Esophagus squamous epithelium (tissue), 5 donors: ENCODE data around the gene PRM2. TPM values are rescaled to one million over a fixed set of nuclear protein-coding genes. Genes with fewer than 3 reads are reported as not detected.

Source experiments
- DNase-seq: peaks from one replicate; lab custom pipeline; 2025; lab: John Stamatoyannopoulos, UW
- H3K27ac ChIP-seq, 4 donors: fragments of 200-600 bp; sonication (generic); one replicate each; pipeline ENCODE4 v1.5.1; 2016 to 2019; ENCODE audit warnings: mild to moderate bottlenecking in 1 of 4
- H3K27me3 ChIP-seq, 4 donors: fragments of 200-600 bp; sonication (generic); 1 replicate in 3 of 4; 2 replicates in 1 of 4; pipeline versions ENCODE4 v1.5.1 to v1.6.0; 2017 to 2021; ENCODE audit warnings: antibody characterized with exemption in 1 of 4
- H3K36me3 ChIP-seq, 3 donors: fragments of 200-600 bp; sonication (generic); one replicate each; pipeline ENCODE4 v1.5.1; 2016 to 2019
- H3K4me1 ChIP-seq, 3 donors: fragments of 200-600 bp; sonication (generic); one replicate each; pipeline ENCODE4 v1.5.1; 2017 to 2019
- H3K4me3 ChIP-seq, 4 donors: fragments of 200-600 bp; sonication (generic); 1 replicate in 3 of 4; 2 replicates in 1 of 4; pipeline ENCODE4 v1.5.1; 2016 to 2019; ENCODE audit warnings: mild to moderate bottlenecking in 2 of 4, moderate library complexity in 1 of 4
- H3K9me3 ChIP-seq, 3 donors: fragments of 200-600 bp; sonication (generic); one replicate each; pipeline ENCODE4 v1.5.1; 2016 to 2019
- POLR2A ChIP-seq, 4 donors: fragments of 450-650 bp; IDR thresholded peaks; one replicate each; pipeline ENCODE4 v1.6.1; 2017; ENCODE audit warnings: antibody characterized with exemption in 4 of 4, mild to moderate bottlenecking in 4 of 4, moderate library complexity in 3 of 4
- WGBS, 2 donors: methylation state at CpG; one replicate each; pipeline ENCODE4 v1.1.5; 2018; 5-methylcytosine and 5-hydroxymethylcytosine counted together
- intact Hi-C: fragments of 100-400 bp; cut with DNase I; formaldehyde crosslinking; loops from one replicate; pipeline ENCODE4 v1.15.0; 2022
- small RNA-seq, 4 donors: library from RNA; depleted of rRNA; stranded (forward); fragments of <200 nt; gene quantifications; one replicate each; pipeline ENCODE3, GENCODE V24; 2016
- total RNA-seq, 4 donors: library from RNA; depleted of rRNA; stranded (reverse); fragments of >200 nt; gene quantifications; one replicate each; pipeline ENCODE4 v1.1.0, GENCODE V29; 2016
- TF ChIP-seq, protein P1 (sequence below), 6 experiments: fragments of 450-650 bp in 4 of 6; fragments of 200-600 bp in 2 of 6; sonication (generic) in 2 of 6; IDR thresholded peaks; one replicate each; pipeline ENCODE4 v1.5.1; 2016 to 2019; ENCODE audit warnings: antibody characterized with exemption in 6 of 6, mild to moderate bottlenecking in 4 of 6, moderate library complexity in 4 of 6
- donor health status: DM: yes; HTN: yes; CAD: no.

The PRM2 gene
- total RNA-seq, 4 donors from 2014 or later, result not detected

DNA sequence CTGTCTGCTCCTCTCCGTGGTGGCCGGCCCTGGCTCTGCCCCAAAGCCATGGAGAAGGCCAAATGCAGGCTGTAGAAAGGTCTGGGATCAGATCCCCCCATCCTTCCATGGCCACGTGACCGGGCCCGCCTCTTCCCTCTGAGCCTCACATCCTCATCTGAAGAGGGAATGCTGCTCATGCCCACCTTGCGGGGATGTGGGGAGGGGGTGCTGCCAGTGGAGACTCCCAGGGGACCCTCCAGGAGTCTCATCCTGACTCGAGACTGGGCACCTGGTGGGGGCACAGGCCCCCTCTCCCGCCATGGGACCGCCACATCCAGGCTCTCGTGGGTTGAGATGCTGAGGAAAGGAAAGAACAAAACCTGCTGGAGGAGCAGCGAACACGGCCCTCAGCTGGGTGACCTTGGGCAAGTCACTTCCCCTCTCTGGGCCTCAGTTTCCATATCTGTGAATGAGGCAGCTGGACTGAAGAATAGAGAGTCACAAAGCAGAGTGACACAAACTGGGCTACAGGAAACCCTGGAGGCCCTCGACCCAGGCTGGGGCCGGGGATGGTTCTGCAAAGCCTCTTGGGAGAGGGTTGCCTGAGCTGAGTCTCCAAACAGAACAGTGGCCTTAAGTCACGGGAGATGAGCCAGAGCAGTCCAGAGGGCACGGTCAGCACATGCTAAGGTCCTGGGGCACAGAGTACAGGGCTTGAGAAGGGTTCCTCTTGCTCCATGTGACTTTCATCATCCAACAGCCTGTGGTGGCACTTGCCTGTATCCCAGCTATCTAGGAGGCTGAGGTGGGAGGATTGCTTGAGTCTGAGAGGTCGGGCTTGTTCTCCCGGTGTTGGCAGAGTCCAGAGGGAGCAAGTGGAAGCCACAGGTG is 50.4 kb downstream of the PRM2 start:
- Histone ChIP-seq H3K27me3 (peaks cover 0 to 13% (median 0%) of the 10 kb centered on the region in 4 donors), H3K36me3 (no peaks in the 10 kb centered on the region), H3K4me3 (peak overlapping the region in 1 of 4 donors; percentile 39), H3K27ac (peak overlapping the region in 3 of 4 donors; percentile 57 to 84 (median 76)), H3K9me3 (no peaks in the 10 kb centered on the region), H3K4me1 (peaks cover 3 to 40% (median 11%) of the 10 kb centered on the region in 3 donors)
- no peak for DNase-seq
- TF ChIP-seq POLR2A (IDR thresholded peaks at IDR 0.05), result no peak
- TF ChIP-seq, protein P1, sequence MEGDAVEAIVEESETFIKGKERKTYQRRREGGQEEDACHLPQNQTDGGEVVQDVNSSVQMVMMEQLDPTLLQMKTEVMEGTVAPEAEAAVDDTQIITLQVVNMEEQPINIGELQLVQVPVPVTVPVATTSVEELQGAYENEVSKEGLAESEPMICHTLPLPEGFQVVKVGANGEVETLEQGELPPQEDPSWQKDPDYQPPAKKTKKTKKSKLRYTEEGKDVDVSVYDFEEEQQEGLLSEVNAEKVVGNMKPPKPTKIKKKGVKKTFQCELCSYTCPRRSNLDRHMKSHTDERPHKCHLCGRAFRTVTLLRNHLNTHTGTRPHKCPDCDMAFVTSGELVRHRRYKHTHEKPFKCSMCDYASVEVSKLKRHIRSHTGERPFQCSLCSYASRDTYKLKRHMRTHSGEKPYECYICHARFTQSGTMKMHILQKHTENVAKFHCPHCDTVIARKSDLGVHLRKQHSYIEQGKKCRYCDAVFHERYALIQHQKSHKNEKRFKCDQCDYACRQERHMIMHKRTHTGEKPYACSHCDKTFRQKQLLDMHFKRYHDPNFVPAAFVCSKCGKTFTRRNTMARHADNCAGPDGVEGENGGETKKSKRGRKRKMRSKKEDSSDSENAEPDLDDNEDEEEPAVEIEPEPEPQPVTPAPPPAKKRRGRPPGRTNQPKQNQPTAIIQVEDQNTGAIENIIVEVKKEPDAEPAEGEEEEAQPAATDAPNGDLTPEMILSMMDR (IDR thresholded peaks at IDR 0.05), result no peak
- 72 to 83% methylated on average over 10 to 11 of the region's 18 CpGs for WGBS, 2 donors
- intact Hi-C loops, result no loop called here

Small RNA genes within 50 kb of the gene (small RNA-seq; reads per million reads assigned to genes)
- gene MIR548H2 (0 reads per million in 4 donors), gene RF00019 (0 reads per million in 4 donors), gene RF00554 (0 reads per million in 4 donors)

Other genes starting within 250 kb of the PRM2 start
- gene SOCS1, start 20.3 kb downstream of the PRM2 start, total RNA-seq, result 1 to 10 TPM in 3 of 4 donors, under 1 TPM in 1; 0.42 to 9.3 (median 3.7) TPM
- not detected for gene TNP2, start 7.2 kb downstream of the PRM2 start, total RNA-seq
- not detected for gene PRM3, start 2.9 kb downstream of the PRM2 start, total RNA-seq
- gene PRM1, start 4.8 kb upstream of the PRM2 start, total RNA-seq, result not detected
- gene RMI2, start 69.0 kb upstream of the PRM2 start, total RNA-seq, result 10 to 100 TPM in 1 of 4 donors, 1 to 10 TPM in 3; 4.6 to 12.0 (median 8.1) TPM